Measurements from ENCODE around the gene GMEB2.

GRCh38 chr20:63667858-63668257 lies 41.0 kb upstream of the GMEB2 start:
- no peak for TF ChIP-seq CTCF (IDR thresholded peaks at IDR 0.05)
- no peak for TF ChIP-seq POLR2A (IDR thresholded peaks at IDR 0.05)
